C4-2B (cell line): ENCODE data around the gene ATAD3B.

Experiments
- ZFX ChIP-seq: fragments of 450-650 bp; IDR thresholded peaks from 2 replicates; pipeline ENCODE4 v1.6.1; 2017
- TF ChIP-seq, protein P1 (sequence below): fragments of 450-650 bp; conservative IDR thresholded peaks from 2 replicates; pipeline ENCODE4 v1.5.1; 2017; ENCODE audit warnings: mild to moderate bottlenecking

DNA sequence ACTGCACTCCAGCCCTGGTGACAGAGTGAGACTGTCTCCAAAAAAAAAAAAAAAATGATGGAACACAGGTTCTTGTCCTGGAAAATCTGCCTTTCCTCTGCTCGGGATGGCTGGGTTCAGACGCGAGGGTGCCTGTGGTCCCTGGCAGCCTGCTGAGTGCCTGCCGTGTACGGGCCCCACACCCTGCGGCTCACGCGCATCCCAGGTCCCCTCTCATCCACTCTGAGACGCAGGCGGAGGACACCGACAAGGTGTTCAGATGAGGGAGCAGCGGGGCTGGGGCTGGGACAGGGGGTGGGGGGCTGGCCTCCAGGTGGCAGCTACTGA, 46.2 kb upstream of the ATAD3B start:
- TF ChIP-seq, protein P1, sequence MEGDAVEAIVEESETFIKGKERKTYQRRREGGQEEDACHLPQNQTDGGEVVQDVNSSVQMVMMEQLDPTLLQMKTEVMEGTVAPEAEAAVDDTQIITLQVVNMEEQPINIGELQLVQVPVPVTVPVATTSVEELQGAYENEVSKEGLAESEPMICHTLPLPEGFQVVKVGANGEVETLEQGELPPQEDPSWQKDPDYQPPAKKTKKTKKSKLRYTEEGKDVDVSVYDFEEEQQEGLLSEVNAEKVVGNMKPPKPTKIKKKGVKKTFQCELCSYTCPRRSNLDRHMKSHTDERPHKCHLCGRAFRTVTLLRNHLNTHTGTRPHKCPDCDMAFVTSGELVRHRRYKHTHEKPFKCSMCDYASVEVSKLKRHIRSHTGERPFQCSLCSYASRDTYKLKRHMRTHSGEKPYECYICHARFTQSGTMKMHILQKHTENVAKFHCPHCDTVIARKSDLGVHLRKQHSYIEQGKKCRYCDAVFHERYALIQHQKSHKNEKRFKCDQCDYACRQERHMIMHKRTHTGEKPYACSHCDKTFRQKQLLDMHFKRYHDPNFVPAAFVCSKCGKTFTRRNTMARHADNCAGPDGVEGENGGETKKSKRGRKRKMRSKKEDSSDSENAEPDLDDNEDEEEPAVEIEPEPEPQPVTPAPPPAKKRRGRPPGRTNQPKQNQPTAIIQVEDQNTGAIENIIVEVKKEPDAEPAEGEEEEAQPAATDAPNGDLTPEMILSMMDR, result no peak
- TF ChIP-seq ZFX, result no peak
